Parathyroid adenoma (tissue), 2 donors: ENCODE results near the gene TMCC1.

Source experiments
- H2AFZ ChIP-seq: fragments of 300-600 bp; sonication (generic); one replicate; pipeline ENCODE4 v1.7.0; 2017; ENCODE audit warnings: antibody characterized with exemption, mild to moderate bottlenecking
- H3K27ac ChIP-seq: fragments of 300-600 bp; sonication (generic); one replicate; pipeline ENCODE4 v1.7.0; 2017
- H3K27me3 ChIP-seq: fragments of 300-600 bp; sonication (generic); one replicate; pipeline ENCODE4 v1.7.0; 2017; ENCODE audit warnings: low read length; ENCODE audit not compliant: control insufficient read depth, insufficient read depth
- H3K36me3 ChIP-seq: fragments of 300-600 bp; sonication (generic); one replicate; pipeline ENCODE4 v1.7.0; 2017; ENCODE audit warnings: low read length; ENCODE audit not compliant: control insufficient read depth, insufficient read depth
- H3K4me1 ChIP-seq: fragments of 300-600 bp; sonication (generic); one replicate; pipeline ENCODE4 v1.7.0; 2017; ENCODE audit warnings: control low read depth
- H3K4me2 ChIP-seq: fragments of 300-600 bp; sonication (generic); one replicate; pipeline ENCODE4 v1.7.0; 2017; ENCODE audit warnings: low read length
- H3K4me3 ChIP-seq: fragments of 300-600 bp; sonication (generic); one replicate; pipeline ENCODE4 v1.7.0; 2017; ENCODE audit warnings: low read depth, low read length
- H3K79me2 ChIP-seq: fragments of 300-600 bp; sonication (generic); one replicate; pipeline ENCODE4 v1.7.0; 2017; ENCODE audit warnings: control low read depth
- H3K9ac ChIP-seq: fragments of 300-600 bp; sonication (generic); one replicate; pipeline ENCODE4 v1.7.0; 2017; ENCODE audit warnings: mild to moderate bottlenecking
- H3K9me3 ChIP-seq: fragments of 300-600 bp; sonication (generic); one replicate; pipeline ENCODE4 v1.7.0; 2017; ENCODE audit warnings: low read length; ENCODE audit not compliant: control insufficient read depth
- CTCF ChIP-seq: fragments of 300-600 bp; sonication (generic); IDR thresholded peaks from one replicate; pipeline ENCODE4 v1.7.0; 2017; ENCODE audit warnings: antibody characterized with exemption, mild to moderate bottlenecking
- donor health status: primary hyperparathyroidism.

The TMCC1 gene

GRCh38 chr3:129598484-129598883 lies 295.0 kb downstream of the TMCC1 start:
- peak overlapping the region; percentile 41 for H3K27ac ChIP-seq
- no peak overlapping the region for H3K4me3 ChIP-seq

GRCh38 chr3:129598000-129598381 lies 295.5 kb downstream of the TMCC1 start:
- Histone ChIP-seq H3K9me3 (no peaks in the 10 kb centered on the region), H3K4me1 (no peaks in the 10 kb centered on the region), H3K4me2 (no peak overlapping the region), H3K79me2 (peaks cover 2% of the 10 kb centered on the region), H3K9ac (no peak overlapping the region), H3K36me3 (no peaks in the 10 kb centered on the region), H2AFZ (no peak overlapping the region), H3K27ac (peak overlapping the region; percentile 45), H3K4me3 (no peak overlapping the region), H3K27me3 (no peaks in the 10 kb centered on the region)
- TF ChIP-seq CTCF = no peak

More at GRCh38 chr3:129598484-129598883, 295.0 kb downstream of the TMCC1 start:
- Histone ChIP-seq H2AFZ (no peak overlapping the region), H3K27me3 (no peaks in the 10 kb centered on the region), H3K4me1 (no peaks in the 10 kb centered on the region), H3K36me3 (no peaks in the 10 kb centered on the region), H3K9me3 (no peaks in the 10 kb centered on the region), H3K79me2 (peaks cover 2% of the 10 kb centered on the region), H3K4me2 (no peak overlapping the region), H3K9ac (no peak overlapping the region)
- TF ChIP-seq CTCF = no peak
